Measurements from ENCODE around the gene SYNM.
"Not testable (repeated sequence)": the region's sequence is repeated elsewhere in the genome, so short reads cannot be mapped to it uniquely, and the experiment has no call there.

Gene SYNM

GRCh38 chr15:99106417-99107220 is 1.7 kb downstream of the SYNM start:
- Histone ChIP-seq H3K27me3 (replicated peaks) (no peaks in the 10 kb centered on the region), H3K36me3 (replicated peaks) (no peaks in the 10 kb centered on the region), H3K27ac (no peak overlapping the region), H3K4me3 (ENCODE audit: low read depth, low read length) (peak overlapping the region; percentile 48)
- DNase-seq = peak; percentile 44
- in situ Hi-C loops (cut with HindIII; ENCODE audit: low pct_ligation_motif_present, low sequenced_read_pairs) = loop anchor here (25.0 kb wide), 1 partner anchor 106 kb away; no protein-coding TSS in a partner anchor
- TF ChIP-seq, protein P1, sequence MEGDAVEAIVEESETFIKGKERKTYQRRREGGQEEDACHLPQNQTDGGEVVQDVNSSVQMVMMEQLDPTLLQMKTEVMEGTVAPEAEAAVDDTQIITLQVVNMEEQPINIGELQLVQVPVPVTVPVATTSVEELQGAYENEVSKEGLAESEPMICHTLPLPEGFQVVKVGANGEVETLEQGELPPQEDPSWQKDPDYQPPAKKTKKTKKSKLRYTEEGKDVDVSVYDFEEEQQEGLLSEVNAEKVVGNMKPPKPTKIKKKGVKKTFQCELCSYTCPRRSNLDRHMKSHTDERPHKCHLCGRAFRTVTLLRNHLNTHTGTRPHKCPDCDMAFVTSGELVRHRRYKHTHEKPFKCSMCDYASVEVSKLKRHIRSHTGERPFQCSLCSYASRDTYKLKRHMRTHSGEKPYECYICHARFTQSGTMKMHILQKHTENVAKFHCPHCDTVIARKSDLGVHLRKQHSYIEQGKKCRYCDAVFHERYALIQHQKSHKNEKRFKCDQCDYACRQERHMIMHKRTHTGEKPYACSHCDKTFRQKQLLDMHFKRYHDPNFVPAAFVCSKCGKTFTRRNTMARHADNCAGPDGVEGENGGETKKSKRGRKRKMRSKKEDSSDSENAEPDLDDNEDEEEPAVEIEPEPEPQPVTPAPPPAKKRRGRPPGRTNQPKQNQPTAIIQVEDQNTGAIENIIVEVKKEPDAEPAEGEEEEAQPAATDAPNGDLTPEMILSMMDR (IDR thresholded peaks at IDR 0.05; ENCODE audit: low read depth, low read length, missing control alignments) = no peak

DNA sequence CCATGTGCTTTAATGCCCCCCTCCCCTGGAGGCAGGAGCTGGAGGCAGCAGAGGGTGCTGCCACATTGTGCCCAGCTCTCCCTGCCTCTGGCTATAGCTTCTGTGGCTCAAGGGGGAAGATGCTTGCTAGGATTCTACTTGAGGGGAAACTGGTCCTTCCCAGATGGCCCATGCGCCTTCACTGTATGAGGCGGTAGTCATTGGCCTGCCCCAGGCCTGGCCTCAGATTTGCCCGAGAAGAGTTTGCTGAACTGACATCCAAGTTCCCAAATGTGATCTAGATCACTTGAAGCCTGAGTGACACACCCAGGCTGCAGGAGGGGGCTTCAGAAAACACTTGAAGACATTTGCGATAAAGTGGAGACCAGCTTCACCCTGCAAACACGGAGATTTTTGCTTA is 4.1 kb downstream of the SYNM start:
- Histone ChIP-seq H3K27me3 (replicated peaks) (no peaks in the 10 kb centered on the region), H3K27ac (no peak overlapping the region), H3K36me3 (replicated peaks) (no peaks in the 10 kb centered on the region), H3K4me3 (ENCODE audit: low read depth, low read length) (no peak overlapping the region)
- no peak for DNase-seq
- in situ Hi-C loops (cut with HindIII; ENCODE audit: low pct_ligation_motif_present, low sequenced_read_pairs) = loop anchor here (25.0 kb wide), 1 partner anchor 103 kb away; no protein-coding TSS in a partner anchor
- TF ChIP-seq, protein P1 (IDR thresholded peaks at IDR 0.05; ENCODE audit: low read depth, low read length, missing control alignments) = no peak

DNA sequence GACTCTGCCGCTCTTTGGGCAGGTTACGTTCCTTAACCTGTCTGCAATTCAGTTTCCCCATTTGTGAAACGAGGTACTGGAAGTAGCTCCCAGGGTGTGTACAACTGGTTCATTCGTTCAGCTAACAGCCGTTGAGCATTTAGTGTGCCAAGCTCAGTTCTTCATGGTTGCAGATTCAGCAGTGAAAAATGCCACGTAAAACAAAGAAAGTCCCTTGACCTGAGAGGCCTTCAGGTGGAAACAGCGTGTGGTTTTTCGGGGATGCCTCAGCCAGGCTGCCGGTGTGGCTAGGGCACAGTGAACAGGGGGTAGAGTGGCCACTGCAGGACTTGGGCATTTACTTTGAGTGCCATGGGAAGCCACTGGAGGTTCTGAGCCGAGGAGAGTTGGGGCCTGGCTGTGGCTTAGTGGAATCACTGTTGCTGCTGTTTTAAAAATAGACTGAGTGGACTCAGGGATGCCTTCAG is 4.7 kb downstream of the SYNM start:
- no peak for DNase-seq
- H3K4me3 ChIP-seq (ENCODE audit: low read depth, low read length) = no peak overlapping the region
- H3K36me3 ChIP-seq (replicated peaks) = no peaks in the 10 kb centered on the region
- in situ Hi-C loops (cut with HindIII; ENCODE audit: low pct_ligation_motif_present, low sequenced_read_pairs) = loop anchor here (25.0 kb wide), 1 partner anchor 103 kb away; no protein-coding TSS in a partner anchor
- no peaks in the 10 kb centered on the region for H3K27me3 ChIP-seq (replicated peaks)
- TF ChIP-seq, protein P1 (IDR thresholded peaks at IDR 0.05; ENCODE audit: low read depth, low read length, missing control alignments) = no peak
- H3K27ac ChIP-seq = no peak overlapping the region

DNA sequence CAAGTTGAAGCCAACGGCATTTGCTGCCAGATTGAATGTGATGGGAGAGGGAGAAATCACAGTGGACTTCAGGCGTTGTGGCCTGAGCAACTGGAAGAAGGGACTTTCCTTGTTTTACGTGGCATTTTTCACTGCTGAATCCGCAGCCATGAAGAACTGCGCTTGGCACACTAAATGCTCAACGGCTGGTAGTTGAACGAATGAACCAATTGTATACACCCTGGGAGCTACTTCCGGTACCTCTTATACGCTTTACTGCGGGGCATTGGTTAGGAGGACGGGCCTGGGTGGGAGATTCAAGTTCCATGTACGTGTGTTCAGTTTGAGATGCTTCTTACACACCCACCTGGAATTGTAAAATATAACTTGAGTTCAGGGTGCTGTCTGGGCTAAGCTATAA is 5.2 kb downstream of the SYNM start:
- H3K36me3 ChIP-seq (replicated peaks) = no peaks in the 10 kb centered on the region
- H3K4me3 ChIP-seq (ENCODE audit: low read depth, low read length) = no peak overlapping the region
- in situ Hi-C loops (cut with HindIII; ENCODE audit: low pct_ligation_motif_present, low sequenced_read_pairs) = loop anchor here (25.0 kb wide), 1 partner anchor 102 kb away; no protein-coding TSS in a partner anchor
- H3K27ac ChIP-seq = no peak overlapping the region
- TF ChIP-seq, protein P1 (IDR thresholded peaks at IDR 0.05; ENCODE audit: low read depth, low read length, missing control alignments) = no peak
- no peaks in the 10 kb centered on the region for H3K27me3 ChIP-seq (replicated peaks)
- DNase-seq = no peak

DNA sequence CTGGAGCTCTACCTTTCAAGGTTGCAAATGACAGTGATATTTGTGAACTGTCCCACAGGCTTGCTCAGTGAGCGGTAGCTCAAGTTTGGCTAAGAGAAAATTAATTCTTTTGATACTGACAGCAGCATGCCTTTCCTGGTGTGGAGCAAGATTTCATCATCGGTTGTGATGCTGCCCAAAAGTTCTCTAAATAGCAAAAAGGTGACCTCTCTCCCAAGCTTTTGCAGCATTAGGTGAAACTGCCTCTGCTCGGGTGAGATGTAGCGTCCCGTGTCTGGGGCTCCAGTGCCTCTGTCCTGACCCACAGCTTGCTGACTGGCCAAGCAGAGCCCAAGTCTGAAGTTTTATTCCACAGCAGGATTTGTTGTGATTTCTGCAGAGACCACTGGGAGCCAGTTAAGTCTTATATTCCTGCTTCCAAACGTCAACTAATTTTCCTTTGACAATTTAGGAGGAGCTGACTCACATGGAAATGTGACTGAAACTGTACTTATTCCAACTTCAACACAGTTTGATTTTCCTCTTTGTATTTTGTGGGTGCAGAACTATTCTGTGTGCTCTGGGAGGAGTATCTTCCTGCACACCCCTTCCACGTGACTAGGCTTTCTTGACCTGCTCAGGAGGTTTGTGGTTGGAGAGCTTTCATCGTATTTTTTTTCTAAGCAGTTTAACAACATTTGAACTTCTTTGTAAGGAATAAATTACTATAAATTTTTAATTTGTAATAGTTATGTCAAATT is 5.9 kb downstream of the SYNM start:
- Histone ChIP-seq H3K27ac (no peak overlapping the region), H3K36me3 (replicated peaks) (no peaks in the 10 kb centered on the region), H3K27me3 (replicated peaks) (no peaks in the 10 kb centered on the region), H3K4me3 (ENCODE audit: low read depth, low read length) (no peak overlapping the region)
- DNase-seq = no peak
- TF ChIP-seq, protein P1 (IDR thresholded peaks at IDR 0.05; ENCODE audit: low read depth, low read length, missing control alignments) = no peak
- in situ Hi-C loops (cut with HindIII; ENCODE audit: low pct_ligation_motif_present, low sequenced_read_pairs) = loop anchor here (25.0 kb wide), 1 partner anchor 102 kb away; no protein-coding TSS in a partner anchor

DNA sequence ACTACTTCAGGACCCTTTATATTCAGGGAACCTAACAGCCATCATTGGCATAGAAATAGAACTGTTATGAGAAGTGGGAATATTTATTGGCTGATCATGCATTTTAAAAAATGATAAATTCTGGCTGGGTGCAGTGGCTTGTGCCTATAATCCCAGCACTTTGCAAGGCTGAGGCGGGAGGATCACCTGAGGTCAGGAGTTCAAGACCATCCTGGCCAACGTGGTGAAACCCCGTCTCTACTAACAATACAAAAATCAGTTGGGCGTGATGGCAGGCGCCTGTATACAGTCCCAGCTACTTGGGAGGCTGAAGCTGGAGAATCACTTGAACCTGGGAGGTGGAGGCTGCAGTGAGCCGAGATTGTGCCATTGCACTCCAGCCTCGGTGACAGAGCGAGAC is 6.8 kb downstream of the SYNM start:
- in situ Hi-C loops (cut with HindIII; ENCODE audit: low pct_ligation_motif_present, low sequenced_read_pairs) = loop anchor here (25.0 kb wide), 1 partner anchor 101 kb away; no protein-coding TSS in a partner anchor
- H3K36me3 ChIP-seq (replicated peaks); DNase-seq; H3K27me3 ChIP-seq (replicated peaks); H3K27ac ChIP-seq; H3K4me3 ChIP-seq (ENCODE audit: low read depth, low read length): not testable (repeated sequence)
